ENCODE measurements around the gene NSMCE4A. TPM values are rescaled to one million over a fixed set of nuclear protein-coding genes. Genes with fewer than 3 reads are reported as not detected.
"Not testable (repeated sequence)": the region's sequence is repeated elsewhere in the genome, so short reads cannot be mapped to it uniquely, and the experiment has no call there.

NSMCE4A gene
- total RNA-seq, 1 experiment from 2014 or later: 46.3 TPM

DNA sequence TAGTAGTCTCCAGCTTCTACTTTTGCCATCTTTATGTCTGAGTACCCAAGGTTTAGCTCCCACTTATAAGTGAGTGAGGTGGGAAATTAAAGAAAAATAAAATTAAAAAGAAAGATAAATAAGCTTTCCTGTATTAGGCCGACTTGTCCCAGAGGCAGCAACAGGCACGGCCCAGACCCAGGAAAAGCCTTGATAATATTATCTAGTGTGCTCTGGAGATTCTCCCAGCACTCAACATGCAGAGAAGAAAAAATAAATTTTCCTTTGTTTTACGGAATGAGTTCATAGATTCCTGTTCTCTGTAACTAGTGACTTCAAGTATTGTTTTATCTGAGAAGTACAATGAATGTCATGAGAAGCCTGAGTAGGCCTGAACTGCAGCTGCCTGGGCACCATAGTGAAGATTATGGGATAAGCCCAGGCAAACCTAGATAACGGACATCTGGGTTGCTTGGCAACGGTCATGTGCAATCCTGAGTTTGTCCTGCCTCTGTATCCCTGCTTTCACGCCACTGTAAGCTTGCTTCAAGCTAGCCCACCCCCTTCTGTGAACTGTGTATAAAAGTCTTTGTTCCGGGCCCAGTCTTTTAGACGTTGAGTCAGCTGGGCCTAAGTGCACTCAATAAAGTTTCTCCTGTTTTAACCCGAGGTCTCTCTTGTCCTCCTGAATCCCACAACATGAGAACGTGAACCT lies 53.6 kb downstream of the NSMCE4A start:
- Histone ChIP-seq H3K9me3 (ENCODE audit: low read length) (no peaks in the 10 kb centered on the region), H2AFZ (ENCODE audit: low read length) (no peak overlapping the region), H4K20me1 (ENCODE audit: low read length) (no peaks in the 10 kb centered on the region), H3K4me2 (ENCODE audit: low read length) (no peak overlapping the region), H3K27ac (ENCODE audit: low read length) (no peak overlapping the region), H3K27me3 (ENCODE audit: low read length) (no peaks in the 10 kb centered on the region), H3K79me2 (ENCODE audit: low read length) (peaks cover 32% of the 10 kb centered on the region), H3K9me2 (replicated peaks; ENCODE audit: low read length) (no peaks in the 10 kb centered on the region), H3K4me3 (ENCODE audit: low read length) (no peak overlapping the region), H3K4me1 (ENCODE audit: insufficient read depth, low read length) (peaks cover 4% of the 10 kb centered on the region), H3K9ac (ENCODE audit: low read length) (no peak overlapping the region), H3F3A (ENCODE audit: low read length, unreplicated experiment) (no peaks in the 10 kb centered on the region), H3K36me3 (ENCODE audit: low read depth, low read length) (no peaks in the 10 kb centered on the region; the same call in none of the 2 replicates)
- intact Hi-C loops (cut with micrococcal nuclease): no loop called here
- no TSS peak for BruUV-seq (replicated peaks)
- DNase-seq (no peak), ATAC-seq (no peak)
- TF ChIP-seq, protein P1, sequence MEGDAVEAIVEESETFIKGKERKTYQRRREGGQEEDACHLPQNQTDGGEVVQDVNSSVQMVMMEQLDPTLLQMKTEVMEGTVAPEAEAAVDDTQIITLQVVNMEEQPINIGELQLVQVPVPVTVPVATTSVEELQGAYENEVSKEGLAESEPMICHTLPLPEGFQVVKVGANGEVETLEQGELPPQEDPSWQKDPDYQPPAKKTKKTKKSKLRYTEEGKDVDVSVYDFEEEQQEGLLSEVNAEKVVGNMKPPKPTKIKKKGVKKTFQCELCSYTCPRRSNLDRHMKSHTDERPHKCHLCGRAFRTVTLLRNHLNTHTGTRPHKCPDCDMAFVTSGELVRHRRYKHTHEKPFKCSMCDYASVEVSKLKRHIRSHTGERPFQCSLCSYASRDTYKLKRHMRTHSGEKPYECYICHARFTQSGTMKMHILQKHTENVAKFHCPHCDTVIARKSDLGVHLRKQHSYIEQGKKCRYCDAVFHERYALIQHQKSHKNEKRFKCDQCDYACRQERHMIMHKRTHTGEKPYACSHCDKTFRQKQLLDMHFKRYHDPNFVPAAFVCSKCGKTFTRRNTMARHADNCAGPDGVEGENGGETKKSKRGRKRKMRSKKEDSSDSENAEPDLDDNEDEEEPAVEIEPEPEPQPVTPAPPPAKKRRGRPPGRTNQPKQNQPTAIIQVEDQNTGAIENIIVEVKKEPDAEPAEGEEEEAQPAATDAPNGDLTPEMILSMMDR (conservative IDR thresholded peaks at IDR 0.05; ENCODE audit: low read depth, low read length): no peak
- TF ChIP-seq EZH2phosphoT487 (IDR thresholded peaks at IDR 0.05; ENCODE audit: borderline replicate concordance, low read length) (no peak), EZH2 (IDR thresholded peaks at IDR 0.05; ENCODE audit: low read length, unreplicated experiment) (no peak)
- ChIA-PET POLR2A (ENCODE audit: unreplicated experiment) (interaction anchor here (0.6 kb wide), 1 partner anchor 162 kb away, joined by 4 read pairs; no protein-coding TSS in a partner anchor), CTCF (no interaction called here)

DNA sequence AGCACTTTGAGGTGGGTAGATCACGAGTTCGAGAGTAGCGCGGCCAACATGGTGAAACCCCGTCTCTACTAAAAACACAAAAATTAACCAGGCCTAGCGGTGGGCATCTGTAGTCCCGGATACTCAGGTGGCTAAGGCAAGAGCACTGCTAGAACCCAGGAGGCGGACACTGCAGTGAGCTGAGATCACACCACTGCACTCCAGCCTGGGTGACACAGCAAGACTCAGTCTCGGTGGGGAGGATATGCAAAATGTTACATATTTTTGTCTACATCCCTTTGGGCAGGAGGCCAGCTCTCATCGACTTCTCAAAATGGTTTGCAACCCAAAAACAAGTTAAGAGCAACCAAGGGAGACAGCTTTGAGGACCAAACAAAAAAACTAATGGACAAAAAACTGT lies 55.4 kb downstream of the NSMCE4A start:
- Histone ChIP-seq H3K4me2 (ENCODE audit: low read length) (no peak overlapping the region), H3K9ac (ENCODE audit: low read length) (no peak overlapping the region), H3K4me3 (ENCODE audit: low read length) (no peak overlapping the region), H3K27me3 (ENCODE audit: low read length) (no peaks in the 10 kb centered on the region), H3K79me2 (ENCODE audit: low read length) (peaks cover 17% of the 10 kb centered on the region), H3K9me3 (ENCODE audit: low read length) (no peaks in the 10 kb centered on the region), H3K36me3 (ENCODE audit: low read depth, low read length) (no peaks in the 10 kb centered on the region; the same call in none of the 2 replicates), H3K9me2 (replicated peaks; ENCODE audit: low read length) (no peaks in the 10 kb centered on the region), H2AFZ (ENCODE audit: low read length) (no peak overlapping the region), H4K20me1 (ENCODE audit: low read length) (no peaks in the 10 kb centered on the region), H3K27ac (ENCODE audit: low read length) (no peak overlapping the region), H3F3A (ENCODE audit: low read length, unreplicated experiment) (no peaks in the 10 kb centered on the region), H3K4me1 (ENCODE audit: insufficient read depth, low read length) (no peaks in the 10 kb centered on the region)
- intact Hi-C loops (cut with micrococcal nuclease): no loop called here
- ATAC-seq: no peak
- BruUV-seq (replicated peaks): no TSS peak
- DNase-seq: no peak
- CTCF ChIA-PET: no interaction called here
- POLR2A ChIA-PET (ENCODE audit: unreplicated experiment): no interaction called here
- TF ChIP-seq EZH2phosphoT487 (IDR thresholded peaks at IDR 0.05; ENCODE audit: borderline replicate concordance, low read length) (no peak), EZH2 (IDR thresholded peaks at IDR 0.05; ENCODE audit: low read length, unreplicated experiment) (no peak)
- TF ChIP-seq, protein P1 (conservative IDR thresholded peaks at IDR 0.05; ENCODE audit: low read depth, low read length): no peak

DNA sequence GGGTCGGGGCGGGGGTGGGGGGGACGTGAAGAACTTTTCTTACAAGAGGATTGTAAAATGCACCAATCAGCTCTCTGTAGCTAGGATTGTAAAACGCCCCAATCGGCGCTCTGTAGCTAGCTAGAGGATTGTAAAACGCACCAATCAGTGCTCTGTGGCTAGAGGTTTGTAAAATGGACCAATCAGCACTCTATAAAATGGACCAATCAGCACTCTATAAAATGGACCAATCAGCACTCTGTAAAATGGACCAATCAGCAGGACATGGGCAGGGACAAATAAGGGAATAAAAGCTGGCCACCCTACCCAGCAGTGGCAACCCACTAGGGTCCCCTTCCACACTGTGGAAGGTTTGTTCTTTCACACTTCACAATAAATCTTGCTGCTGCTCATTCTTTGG lies 56.2 kb downstream of the NSMCE4A start:
- H3K9ac ChIP-seq (ENCODE audit: low read length); intact Hi-C loops (cut with micrococcal nuclease); H3F3A ChIP-seq (ENCODE audit: low read length, unreplicated experiment); ATAC-seq; H3K9me2 ChIP-seq (replicated peaks; ENCODE audit: low read length); H4K20me1 ChIP-seq (ENCODE audit: low read length); DNase-seq; POLR2A ChIA-PET (ENCODE audit: unreplicated experiment); BruUV-seq (replicated peaks); H3K27me3 ChIP-seq (ENCODE audit: low read length); H3K4me1 ChIP-seq (ENCODE audit: insufficient read depth, low read length); H3K4me2 ChIP-seq (ENCODE audit: low read length); H2AFZ ChIP-seq (ENCODE audit: low read length); H3K9me3 ChIP-seq (ENCODE audit: low read length); H3K36me3 ChIP-seq (ENCODE audit: low read depth, low read length); H3K27ac ChIP-seq (ENCODE audit: low read length); CTCF ChIA-PET; H3K4me3 ChIP-seq (ENCODE audit: low read length): not testable (repeated sequence)
- H3K79me2 ChIP-seq (ENCODE audit: low read length): 0 out of 2 replicates have a peak, but pooled peaks cover 11% of the 10 kb centered on the region

All from PC-3 (cell line).